ENCODE data around the gene ABHD17C. TPM values are rescaled to one million over a fixed set of nuclear protein-coding genes. Genes with fewer than 3 reads are reported as not detected.
"Not testable (repeated sequence)": the region's sequence is repeated elsewhere in the genome, so short reads cannot be mapped to it uniquely, and the experiment has no call there.

ABHD17C gene
- total and polyA plus RNA-seq, 2 donors from 2014 or later, result 18.8 to 20.6 TPM

GRCh38 chr15:80761754-80762153, 66.6 kb downstream of the ABHD17C start:
- Histone ChIP-seq H3K27ac (ENCODE audit: low read depth in 2 of 2, low read length in 2 of 2) (no peak overlapping the region), H3K4me3 (ENCODE audit: low read length in 3 of 3) (no peak overlapping the region), H3K9me3 (ENCODE audit: control insufficient read depth in 2 of 3, insufficient read depth in 1 of 3, low read length in 3 of 3) (no peaks in the 10 kb centered on the region), H3K9ac (ENCODE audit: low read length in 3 of 3) (no peak overlapping the region), H3K36me3 (ENCODE audit: control insufficient read depth in 2 of 3, insufficient read depth in 3 of 3, low read length in 3 of 3) (no peaks in the 10 kb centered on the region), H3K27me3 (ENCODE audit: control insufficient read depth, insufficient read depth, low read length) (no peaks in the 10 kb centered on the region), H3K4me1 (ENCODE audit: control insufficient read depth in 2 of 3, insufficient read depth in 2 of 3, low read depth in 1 of 3, low read length in 3 of 3) (no peaks in the 10 kb centered on the region)
- FAIRE-seq (no peak), DNase-seq (no peak)
- intact Hi-C loops (cut with DNase I), result no loop called here
- no peak for TF ChIP-seq CTCF (IDR thresholded peaks at IDR 0.05; ENCODE audit: borderline replicate concordance, extremely low read depth, insufficient read depth)

GRCh38 chr15:80763235-80763634, 68.1 kb downstream of the ABHD17C start:
- intact Hi-C loops (cut with DNase I); FAIRE-seq: not testable (repeated sequence)

GRCh38 chr15:80764535-80764934, 69.4 kb downstream of the ABHD17C start:
- H3K36me3 ChIP-seq (ENCODE audit: control insufficient read depth in 2 of 3, insufficient read depth in 3 of 3, low read length in 3 of 3), result no peaks in the 10 kb centered on the region
- FAIRE-seq, result no peak
- TF ChIP-seq CTCF (IDR thresholded peaks at IDR 0.05; ENCODE audit: borderline replicate concordance, extremely low read depth, insufficient read depth), result no peak
- H3K4me3 ChIP-seq (ENCODE audit: low read length in 3 of 3), result no peak overlapping the region
- H3K9ac ChIP-seq (ENCODE audit: low read length in 3 of 3), result peak overlapping the region in 1 of 3 donors; percentile 12
- DNase-seq, result no peak
- no peak overlapping the region for H3K27ac ChIP-seq (ENCODE audit: low read depth in 2 of 2, low read length in 2 of 2)
- H3K27me3 ChIP-seq (ENCODE audit: control insufficient read depth, insufficient read depth, low read length), result no peaks in the 10 kb centered on the region
- intact Hi-C loops (cut with DNase I), result no loop called here
- no peaks in the 10 kb centered on the region for H3K9me3 ChIP-seq (ENCODE audit: control insufficient read depth in 2 of 3, insufficient read depth in 1 of 3, low read length in 3 of 3)
- H3K4me1 ChIP-seq (ENCODE audit: control insufficient read depth in 2 of 3, insufficient read depth in 2 of 3, low read depth in 1 of 3, low read length in 3 of 3), result no peaks in the 10 kb centered on the region

More at GRCh38 chr15:80763235-80763634, 68.1 kb downstream of the ABHD17C start:
- not testable (repeated sequence) for H3K36me3 ChIP-seq (ENCODE audit: control insufficient read depth in 2 of 3, insufficient read depth in 3 of 3, low read length in 3 of 3); H3K27me3 ChIP-seq (ENCODE audit: control insufficient read depth, insufficient read depth, low read length); DNase-seq; H3K4me3 ChIP-seq (ENCODE audit: low read length in 3 of 3); H3K9ac ChIP-seq (ENCODE audit: low read length in 3 of 3); H3K4me1 ChIP-seq (ENCODE audit: control insufficient read depth in 2 of 3, insufficient read depth in 2 of 3, low read depth in 1 of 3, low read length in 3 of 3); H3K27ac ChIP-seq (ENCODE audit: low read depth in 2 of 2, low read length in 2 of 2); H3K9me3 ChIP-seq (ENCODE audit: control insufficient read depth in 2 of 3, insufficient read depth in 1 of 3, low read length in 3 of 3)

DNA sequence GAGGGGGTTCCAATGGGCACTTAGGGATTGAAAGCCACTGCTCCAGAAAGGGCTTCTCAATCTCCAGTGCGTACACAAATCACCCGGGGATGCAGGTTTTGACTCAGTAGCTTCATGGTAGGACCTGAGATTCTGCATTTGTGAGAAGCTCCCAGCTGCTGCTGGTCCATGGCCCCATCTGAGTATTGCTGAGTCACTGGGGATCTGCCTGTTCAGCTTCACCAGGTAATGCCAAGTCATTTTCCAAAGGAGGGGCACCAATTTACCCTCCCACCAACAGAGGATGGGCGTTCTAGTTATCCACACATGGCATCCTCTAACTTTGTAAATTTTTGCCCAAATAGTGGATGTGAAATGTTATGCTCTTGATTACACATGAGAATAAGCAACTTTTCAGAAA, 71.2 kb downstream of the ABHD17C start:
- TF ChIP-seq CTCF (IDR thresholded peaks at IDR 0.05; ENCODE audit: borderline replicate concordance, extremely low read depth, insufficient read depth), result no peak
- H3K27ac ChIP-seq (ENCODE audit: low read depth in 2 of 2, low read length in 2 of 2), result no peak overlapping the region
- H3K27me3 ChIP-seq (ENCODE audit: control insufficient read depth, insufficient read depth, low read length), result no peaks in the 10 kb centered on the region
- H3K9me3 ChIP-seq (ENCODE audit: control insufficient read depth in 2 of 3, insufficient read depth in 1 of 3, low read length in 3 of 3), result no peaks in the 10 kb centered on the region
- no peak overlapping the region for H3K9ac ChIP-seq (ENCODE audit: low read length in 3 of 3)
- intact Hi-C loops (cut with DNase I), result no loop called here
- FAIRE-seq (no peak), DNase-seq (no peak)
- H3K4me1 ChIP-seq (ENCODE audit: control insufficient read depth in 2 of 3, insufficient read depth in 2 of 3, low read depth in 1 of 3, low read length in 3 of 3), result no peaks in the 10 kb centered on the region
- no peak overlapping the region for H3K4me3 ChIP-seq (ENCODE audit: low read length in 3 of 3)
- H3K36me3 ChIP-seq (ENCODE audit: control insufficient read depth in 2 of 3, insufficient read depth in 3 of 3, low read length in 3 of 3), result no peaks in the 10 kb centered on the region

Measured in kidney (tissue), 14 donors.